ENCODE data around the gene SRSF6.
"Not testable (repeated sequence)": the region's sequence is repeated elsewhere in the genome, so short reads cannot be mapped to it uniquely, and the experiment has no call there.

Gene SRSF6

GRCh38 chr20:43477193-43477592 lies 19.5 kb downstream of the SRSF6 start:
- Histone ChIP-seq H3K27ac (ENCODE audit: poor library complexity, severe bottlenecking) (no peak overlapping the region), H3K36me3 (ENCODE audit: low read depth) (no peaks in the 10 kb centered on the region), H3K9me3 (ENCODE audit: severe bottlenecking) (no peaks in the 10 kb centered on the region), H3K27me3 (ENCODE audit: insufficient read depth, poor library complexity, severe bottlenecking) (no peaks in the 10 kb centered on the region), H3K4me3 (ENCODE audit: severe bottlenecking) (no peak overlapping the region), H3K4me1 (ENCODE audit: insufficient read depth, poor library complexity, severe bottlenecking) (no peaks in the 10 kb centered on the region)
- no peak for TF ChIP-seq CTCF (IDR thresholded peaks at IDR 0.05; ENCODE audit: poor library complexity, severe bottlenecking)
- DNase-seq (ENCODE audit: low spot score) (no peak), ATAC-seq (ENCODE audit: low read depth) (no peak; the same call in 2 of the 3 replicates)

GRCh38 chr20:43477619-43478018 lies 19.9 kb downstream of the SRSF6 start:
- no peak overlapping the region for H3K27ac ChIP-seq (ENCODE audit: poor library complexity, severe bottlenecking)
- TF ChIP-seq CTCF (IDR thresholded peaks at IDR 0.05; ENCODE audit: poor library complexity, severe bottlenecking) = no peak
- DNase-seq (ENCODE audit: low spot score) = no peak
- H3K4me3 ChIP-seq (ENCODE audit: severe bottlenecking) = no peak overlapping the region
- H3K36me3 ChIP-seq (ENCODE audit: low read depth) = no peaks in the 10 kb centered on the region
- no peak for ATAC-seq (ENCODE audit: low read depth)
- no peaks in the 10 kb centered on the region for H3K9me3 ChIP-seq (ENCODE audit: severe bottlenecking)
- H3K27me3 ChIP-seq (ENCODE audit: insufficient read depth, poor library complexity, severe bottlenecking) = no peaks in the 10 kb centered on the region
- H3K4me1 ChIP-seq (ENCODE audit: insufficient read depth, poor library complexity, severe bottlenecking) = no peaks in the 10 kb centered on the region

- DNase-seq (ENCODE audit: low spot score) (no peak), ATAC-seq (ENCODE audit: low read depth) (no peak)
- H3K9me3 ChIP-seq (ENCODE audit: severe bottlenecking) = peaks cover 3% of the 10 kb centered on the region
- no peaks in the 10 kb centered on the region for H3K27me3 ChIP-seq (ENCODE audit: insufficient read depth, poor library complexity, severe bottlenecking)
- no peak for TF ChIP-seq CTCF (IDR thresholded peaks at IDR 0.05; ENCODE audit: poor library complexity, severe bottlenecking)
- no peaks in the 10 kb centered on the region for H3K36me3 ChIP-seq (ENCODE audit: low read depth)
- H3K27ac ChIP-seq (ENCODE audit: poor library complexity, severe bottlenecking) = no peak overlapping the region
- peaks cover 17% of the 10 kb centered on the region for H3K4me1 ChIP-seq (ENCODE audit: insufficient read depth, poor library complexity, severe bottlenecking)
- H3K4me3 ChIP-seq (ENCODE audit: severe bottlenecking) = no peak overlapping the region
Observed at GRCh38 chr20:43490038-43490437, 32.3 kb downstream of the SRSF6 start.

- no peak for TF ChIP-seq CTCF (IDR thresholded peaks at IDR 0.05; ENCODE audit: poor library complexity, severe bottlenecking)
- peak overlapping the region; percentile 63 for H3K27ac ChIP-seq (ENCODE audit: poor library complexity, severe bottlenecking)
- DNase-seq (ENCODE audit: low spot score) (no peak), ATAC-seq (ENCODE audit: low read depth) (peak; percentile 99)
- H3K36me3 ChIP-seq (ENCODE audit: low read depth) = no peaks in the 10 kb centered on the region
- H3K4me1 ChIP-seq (ENCODE audit: insufficient read depth, poor library complexity, severe bottlenecking) = peaks cover 17% of the 10 kb centered on the region
- no peaks in the 10 kb centered on the region for H3K27me3 ChIP-seq (ENCODE audit: insufficient read depth, poor library complexity, severe bottlenecking)
- H3K4me3 ChIP-seq (ENCODE audit: severe bottlenecking) = no peak overlapping the region
- no peaks in the 10 kb centered on the region for H3K9me3 ChIP-seq (ENCODE audit: severe bottlenecking)
Observed at GRCh38 chr20:43492101-43492500, 34.4 kb downstream of the SRSF6 start.

- TF ChIP-seq CTCF (IDR thresholded peaks at IDR 0.05; ENCODE audit: poor library complexity, severe bottlenecking) = no peak
Observed at GRCh38 chr20:43495388-43495787, 37.7 kb downstream of the SRSF6 start.

GRCh38 chr20:43502021-43502420 lies 44.3 kb downstream of the SRSF6 start:
- peak; percentile 56 for DNase-seq (ENCODE audit: low spot score)
- H3K4me3 ChIP-seq (ENCODE audit: severe bottlenecking); H3K9me3 ChIP-seq (ENCODE audit: severe bottlenecking); H3K27me3 ChIP-seq (ENCODE audit: insufficient read depth, poor library complexity, severe bottlenecking); H3K4me1 ChIP-seq (ENCODE audit: insufficient read depth, poor library complexity, severe bottlenecking); H3K27ac ChIP-seq (ENCODE audit: poor library complexity, severe bottlenecking); ATAC-seq (ENCODE audit: low read depth); H3K36me3 ChIP-seq (ENCODE audit: low read depth): not testable (repeated sequence)

More at GRCh38 chr20:43495388-43495787, 37.7 kb downstream of the SRSF6 start:
- Histone ChIP-seq H3K27ac (ENCODE audit: poor library complexity, severe bottlenecking) (no peak overlapping the region), H3K4me1 (ENCODE audit: insufficient read depth, poor library complexity, severe bottlenecking) (peaks cover 17% of the 10 kb centered on the region), H3K36me3 (ENCODE audit: low read depth) (no peaks in the 10 kb centered on the region), H3K27me3 (ENCODE audit: insufficient read depth, poor library complexity, severe bottlenecking) (no peaks in the 10 kb centered on the region), H3K9me3 (ENCODE audit: severe bottlenecking) (no peaks in the 10 kb centered on the region), H3K4me3 (ENCODE audit: severe bottlenecking) (no peak overlapping the region)
- ATAC-seq (ENCODE audit: low read depth) (no peak), DNase-seq (ENCODE audit: low spot score) (no peak)

All from RWPE2 (cell line).